K562 (cell line): Measurements from ENCODE around the gene ADAMTS14. TPM values are rescaled to one million over a fixed set of nuclear protein-coding genes. Genes with fewer than 3 reads are reported as not detected.

ENCODE experiments used
- ADNP ChIP-seq: fragments of 200-800 bp; sonication (Bioruptor generic); IDR thresholded peaks from 2 replicates; pipeline ENCODE4 v1.6.1; 2016; ENCODE audit warnings: missing genetic modification characterization, missing compliant biosample characterization
- CUX1 ChIP-seq: fragments of 200-800 bp; sonication (Bioruptor generic); IDR thresholded peaks from 2 replicates; pipeline ENCODE4 v1.6.1; 2016; ENCODE audit warnings: missing genetic modification characterization, missing compliant biosample characterization
- KAT8 ChIP-seq: fragments of 450-650 bp; IDR thresholded peaks from 2 replicates; pipeline ENCODE4 v1.6.1; 2016; ENCODE audit warnings: low read depth, mild to moderate bottlenecking
- L3MBTL2 ChIP-seq: fragments of 450-650 bp; IDR thresholded peaks from 2 replicates; pipeline ENCODE4 v1.6.1; 2016; ENCODE audit warnings: mild to moderate bottlenecking, moderate library complexity
- PCBP2 ChIP-seq: fragments of 200-400 bp; formaldehyde crosslinking; IDR thresholded peaks from 2 replicates; pipeline ENCODE4 v1.6.1; 2018; ENCODE audit warnings: low read length, low read depth, mild to moderate bottlenecking, moderate library complexity; ENCODE audit not compliant: poor library complexity, severe bottlenecking
- PHF21A ChIP-seq: fragments of 450-650 bp; IDR thresholded peaks from 2 replicates; pipeline ENCODE4 v1.6.1; 2017; ENCODE audit warnings: low read depth, borderline replicate concordance
- POLR2B ChIP-seq: fragments of 450-650 bp; IDR thresholded peaks from 2 replicates; pipeline ENCODE4 v1.6.1; 2018; ENCODE audit warnings: low read depth; ENCODE audit not compliant: partially characterized antibody
- SMAD2 ChIP-seq: fragments of 150-350 bp; IDR thresholded peaks from 2 replicates; pipeline ENCODE4 v1.6.1; 2014; ENCODE audit warnings: low read depth, mild to moderate bottlenecking, low read length
- STAT6 ChIP-seq: sonication (generic); formaldehyde crosslinking; IDR thresholded peaks from 2 replicates; pipeline ENCODE4 v1.8.1; 2023; ENCODE audit warnings: mild to moderate bottlenecking, missing genetic modification reagents
- SUPT5H ChIP-seq: fragments of 450-650 bp; IDR thresholded peaks from 2 replicates; pipeline ENCODE4 v1.6.1; 2016
- TRIM25 ChIP-seq: fragments of 450-650 bp; IDR thresholded peaks from 2 replicates; pipeline ENCODE4 v1.7.0; 2016; ENCODE audit warnings: borderline replicate concordance
- WHSC1 ChIP-seq: IDR thresholded peaks from one replicate; pipeline ENCODE4 v1.6.1; 2012; ENCODE audit warnings: low read length, control low read depth, inconsistent platforms
- YBX1 ChIP-seq: fragments of 450-650 bp; IDR thresholded peaks from 2 replicates; pipeline ENCODE4 v1.7.1; 2016; ENCODE audit warnings: mild to moderate bottlenecking
- YY1 ChIP-seq, 3 experiments: IDR thresholded peaks; 2 replicates each; pipeline ENCODE4 v1.6.1; 2011; ENCODE audit warnings: low read length in 2 of 3, mild to moderate bottlenecking in 2 of 3, moderate library complexity in 2 of 3, borderline replicate concordance in 1 of 3, control low read depth in 1 of 3, low read depth in 1 of 3; ENCODE audit not compliant: insufficient read depth in 3 of 3, insufficient replicate concordance in 2 of 3, control insufficient read depth in 1 of 3, insufficient read length in 1 of 3; ENCODE audit errors: extremely low read depth in 1 of 3
- ZFP30 ChIP-seq: fragments of 250-450 bp; sonication (Bioruptor Pico); IDR thresholded peaks from 2 replicates; pipeline ENCODE4 v1.8.0; 2022; ENCODE audit warnings: moderate library complexity, mild to moderate bottlenecking, inconsistent platforms, borderline replicate concordance
- ZFX ChIP-seq: sonication (generic); formaldehyde crosslinking; IDR thresholded peaks from 2 replicates; pipeline ENCODE4 v1.8.0; 2022; ENCODE audit warnings: mild to moderate bottlenecking, missing genetic modification reagents, moderate library complexity
- ZNF133 ChIP-seq: fragments of 250-450 bp; sonication (Bioruptor Pico); IDR thresholded peaks from 2 replicates; pipeline ENCODE4 v1.4.0; 2020; ENCODE audit warnings: mild to moderate bottlenecking
- ZNF324 ChIP-seq: fragments of 250-450 bp; sonication (Bioruptor Pico); IDR thresholded peaks from 2 replicates; pipeline ENCODE4 v1.4.0; 2020; ENCODE audit warnings: mild to moderate bottlenecking
- polyA plus RNA-seq, 8 experiments: library from polyadenylated mRNA; depleted of rRNA in 4 of 8; stranded (reverse) in 5 of 8; unstranded in 3 of 8; fragments of >200 nt; fragmentation: Nextera tagmentation in 2 of 8; fragmentation: Illumina TruSeq in 1 of 8; extraction: Ambion mirVana in 2 of 8; extraction: Trizol in 1 of 8; gene quantifications; 2 replicates each; pipeline versions ENCODE4 v1.2.1 to v1.2.3, GENCODE V29; 2011 to 2014; ENCODE audit warnings: inconsistent platforms in 1 of 8, missing spikeins in 1 of 8
- total RNA-seq, 7 experiments: library from RNA; depleted of rRNA in 6 of 7; stranded (reverse); fragments of >200 nt in 6 of 7; fragmentation: Illumina TruSeq in 2 of 7; extraction: Trizol in 2 of 7; gene quantifications; 2 replicates each; pipeline versions ENCODE4 v1.2.1 to v1.2.3, GENCODE V29; 2011 to 2021; ENCODE audit warnings: low replicate concordance in 1 of 7

Gene ADAMTS14
- total and polyA plus RNA-seq, 9 of the 15 experiments (the other 6 are each of a cell fraction or from before 2014, with no cell fraction given), result 0.04 to 37.4 (median 15.9) TPM

GRCh38 chr10:70673043-70673928 lies 980 bp downstream of the ADAMTS14 start (continued):
- TF ChIP-seq YY1 (IDR thresholded peaks at IDR 0.05; ENCODE audit: borderline replicate concordance in 1 of 3, control insufficient read depth in 1 of 3, extremely low read depth in 1 of 3, insufficient read depth in 3 of 3, insufficient read length in 1 of 3, insufficient replicate concordance in 2 of 3, low read depth in 1 of 3, low read length in 2 of 3) (no peak), PHF21A (no peak), SUPT5H (peak; percentile 71), ZNF324 (CRISPR knock-in tag) (no peak), ZNF133 (CRISPR knock-in tag) (no peak), TRIM25 (no peak), L3MBTL2 (peak; percentile 52), ADNP (tag) (no peak), YBX1 (no peak), KAT8 (no peak), SMAD2 (no peak), CUX1 (CRISPR knock-in tag) (no peak), WHSC1 (no peak), ZFX (CRISPR knock-in tag) (no peak; the same call in 1 of the 2 replicates), PCBP2 (no peak), STAT6 (CRISPR knock-in tag) (no peak), POLR2B (peak; percentile 39), ZFP30 (CRISPR knock-in tag) (no peak)
